PFSK-1 (cell line): Measurements from ENCODE around the gene TTC38.

Experiments used
- FOXP2 ChIP-seq: optimal IDR thresholded peaks from 2 replicates; pipeline ENCODE3; 2011; ENCODE audit warnings: borderline replicate concordance, control low read depth, inconsistent platforms; ENCODE audit not compliant: insufficient read depth; ENCODE audit errors: extremely low read length, extremely low read depth
- POLR2AphosphoS5 ChIP-seq: IDR thresholded peaks from 2 replicates; pipeline ENCODE4 v1.6.1; 2012; ENCODE audit warnings: low read depth, mild to moderate bottlenecking, control low read depth, low read length, moderate library complexity
- SIN3A ChIP-seq: IDR thresholded peaks from 2 replicates; pipeline ENCODE4 v1.6.1; 2012; ENCODE audit warnings: mild to moderate bottlenecking, low read length, moderate library complexity, borderline replicate concordance; ENCODE audit not compliant: insufficient read depth
- TAF1 ChIP-seq: IDR thresholded peaks from 2 replicates; pipeline ENCODE4 v1.6.1; 2012; ENCODE audit warnings: low read length, control low read depth, borderline replicate concordance; ENCODE audit not compliant: insufficient read depth

DNA sequence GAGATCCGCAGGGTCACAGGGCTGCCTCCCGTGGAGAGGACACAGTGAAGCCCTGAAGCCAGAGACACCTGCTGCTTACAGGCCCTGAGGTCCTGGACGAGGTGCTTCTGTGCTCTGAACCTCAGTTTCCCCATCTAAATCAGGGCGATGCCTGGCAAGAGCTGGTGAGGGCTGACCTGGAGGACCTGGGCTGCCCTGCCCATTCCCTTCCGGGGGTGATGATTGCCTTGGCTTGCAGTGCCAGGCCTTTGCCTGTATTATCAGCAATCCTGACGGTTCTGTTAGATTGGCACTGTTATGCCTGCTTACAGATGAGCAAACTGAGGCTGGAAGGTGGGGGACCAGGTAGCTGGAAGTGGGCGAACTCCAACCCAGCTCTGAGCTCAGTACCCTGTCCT is 21.0 kb downstream of the TTC38 start:
- no peak for TF ChIP-seq POLR2AphosphoS5
- no peak for TF ChIP-seq TAF1
- TF ChIP-seq SIN3A: no peak
- TF ChIP-seq FOXP2: no peak
